Mucosa of stomach (tissue), 1 donor: Measurements from ENCODE around the gene TECTA.

Source experiments
- H3K27me3 ChIP-seq: one replicate; pipeline ENCODE4 v1.7.0; 2013; ENCODE audit warnings: mild to moderate bottlenecking, low read length; ENCODE audit not compliant: control insufficient read depth, insufficient read depth
- H3K36me3 ChIP-seq: one replicate; pipeline ENCODE4 v1.7.0; 2013; ENCODE audit warnings: low read length; ENCODE audit not compliant: control insufficient read depth, insufficient read depth
- H3K4me1 ChIP-seq: one replicate; pipeline ENCODE4 v1.7.0; 2013; ENCODE audit warnings: mild to moderate bottlenecking, low read length; ENCODE audit not compliant: control insufficient read depth, insufficient read depth
- H3K4me3 ChIP-seq: one replicate; pipeline ENCODE4 v1.7.0; 2013; ENCODE audit warnings: low read length
- H3K9ac ChIP-seq: one replicate; pipeline ENCODE4 v1.7.0; 2013; ENCODE audit warnings: mild to moderate bottlenecking, low read length, moderate library complexity
- H3K9me3 ChIP-seq: one replicate; pipeline ENCODE4 v1.7.0; 2013; ENCODE audit warnings: mild to moderate bottlenecking, low read length, moderate library complexity; ENCODE audit not compliant: control insufficient read depth
- donor health status: Pancreatic carcinoma.

TECTA gene

GRCh38 chr11:121117788-121118187 lies 16.7 kb downstream of the TECTA start:
- Histone ChIP-seq H3K9me3 (no peaks in the 10 kb centered on the region), H3K4me1 (no peaks in the 10 kb centered on the region), H3K27me3 (no peaks in the 10 kb centered on the region), H3K9ac (no peak overlapping the region), H3K36me3 (no peaks in the 10 kb centered on the region), H3K4me3 (no peak overlapping the region)

- Histone ChIP-seq H3K4me3 (no peak overlapping the region), H3K36me3 (no peaks in the 10 kb centered on the region), H3K27me3 (no peaks in the 10 kb centered on the region), H3K4me1 (no peaks in the 10 kb centered on the region), H3K9ac (no peak overlapping the region), H3K9me3 (no peaks in the 10 kb centered on the region)
These were observed 18.4 kb downstream of the TECTA start for GRCh38 chr11:121119440-121119839.

GRCh38 chr11:121122328-121122727 lies 21.3 kb downstream of the TECTA start:
- Histone ChIP-seq H3K27me3 (no peaks in the 10 kb centered on the region), H3K36me3 (no peaks in the 10 kb centered on the region), H3K4me1 (no peaks in the 10 kb centered on the region), H3K9ac (no peak overlapping the region), H3K9me3 (no peaks in the 10 kb centered on the region), H3K4me3 (no peak overlapping the region)

- H3K9ac ChIP-seq, result no peak overlapping the region
- no peaks in the 10 kb centered on the region for H3K4me1 ChIP-seq
- no peaks in the 10 kb centered on the region for H3K27me3 ChIP-seq
- H3K4me3 ChIP-seq, result no peak overlapping the region
- no peaks in the 10 kb centered on the region for H3K9me3 ChIP-seq
- H3K36me3 ChIP-seq, result no peaks in the 10 kb centered on the region
These were observed 22.5 kb downstream of the TECTA start for GRCh38 chr11:121123496-121124069.

GRCh38 chr11:121127809-121128208 lies 26.8 kb downstream of the TECTA start:
- H3K4me3 ChIP-seq, result no peak overlapping the region
- no peaks in the 10 kb centered on the region for H3K9me3 ChIP-seq
- no peaks in the 10 kb centered on the region for H3K4me1 ChIP-seq
- no peaks in the 10 kb centered on the region for H3K36me3 ChIP-seq
- H3K9ac ChIP-seq, result no peak overlapping the region
- H3K27me3 ChIP-seq, result no peaks in the 10 kb centered on the region

- Histone ChIP-seq H3K9ac (no peak overlapping the region), H3K4me3 (no peak overlapping the region), H3K4me1 (no peaks in the 10 kb centered on the region), H3K36me3 (no peaks in the 10 kb centered on the region), H3K27me3 (no peaks in the 10 kb centered on the region), H3K9me3 (no peaks in the 10 kb centered on the region)
These were observed 28.6 kb downstream of the TECTA start for GRCh38 chr11:121129362-121130340.

- Histone ChIP-seq H3K36me3 (no peaks in the 10 kb centered on the region), H3K4me1 (no peaks in the 10 kb centered on the region), H3K9ac (no peak overlapping the region), H3K4me3 (no peak overlapping the region), H3K27me3 (no peaks in the 10 kb centered on the region), H3K9me3 (no peaks in the 10 kb centered on the region)
These were observed 30.6 kb downstream of the TECTA start for GRCh38 chr11:121131656-121132055.

- no peaks in the 10 kb centered on the region for H3K36me3 ChIP-seq
- H3K4me1 ChIP-seq, result no peaks in the 10 kb centered on the region
- H3K9me3 ChIP-seq, result no peaks in the 10 kb centered on the region
- H3K9ac ChIP-seq, result no peak overlapping the region
- no peak overlapping the region for H3K4me3 ChIP-seq
- H3K27me3 ChIP-seq, result no peaks in the 10 kb centered on the region
These were observed 31.4 kb downstream of the TECTA start for GRCh38 chr11:121132211-121132976.

- H3K9ac ChIP-seq, result no peak overlapping the region
- H3K27me3 ChIP-seq, result no peaks in the 10 kb centered on the region
- no peak overlapping the region for H3K4me3 ChIP-seq
- H3K36me3 ChIP-seq, result no peaks in the 10 kb centered on the region
- H3K9me3 ChIP-seq, result no peaks in the 10 kb centered on the region
- H3K4me1 ChIP-seq, result no peaks in the 10 kb centered on the region
These were observed 33.8 kb downstream of the TECTA start for GRCh38 chr11:121134741-121135312.

- Histone ChIP-seq H3K4me3 (no peak overlapping the region), H3K36me3 (no peaks in the 10 kb centered on the region), H3K27me3 (no peaks in the 10 kb centered on the region), H3K4me1 (no peaks in the 10 kb centered on the region), H3K9me3 (no peaks in the 10 kb centered on the region), H3K9ac (no peak overlapping the region)
These were observed 36.0 kb downstream of the TECTA start for GRCh38 chr11:121137005-121137404.

GRCh38 chr11:121138259-121138658 lies 37.2 kb downstream of the TECTA start:
- H3K36me3 ChIP-seq, result no peaks in the 10 kb centered on the region
- H3K27me3 ChIP-seq, result no peaks in the 10 kb centered on the region
- H3K4me3 ChIP-seq, result no peak overlapping the region
- no peak overlapping the region for H3K9ac ChIP-seq
- no peaks in the 10 kb centered on the region for H3K4me1 ChIP-seq
- no peaks in the 10 kb centered on the region for H3K9me3 ChIP-seq

- no peak overlapping the region for H3K9ac ChIP-seq
These were observed 39.3 kb downstream of the TECTA start for GRCh38 chr11:121140369-121140768.

More at GRCh38 chr11:121140369-121140768, 39.3 kb downstream of the TECTA start:
- Histone ChIP-seq H3K4me3 (no peak overlapping the region), H3K27me3 (no peaks in the 10 kb centered on the region), H3K9me3 (no peaks in the 10 kb centered on the region), H3K36me3 (no peaks in the 10 kb centered on the region), H3K4me1 (no peaks in the 10 kb centered on the region)
